ENCODE measurements around the gene LDB2.

GRCh38 chr4:16728849-16729248 is 169.6 kb downstream of the LDB2 start:
- no peak for TF ChIP-seq CTCF (conservative IDR thresholded peaks at IDR 0.05)
- TF ChIP-seq EZH2 (IDR thresholded peaks at IDR 0.05; ENCODE audit: low read depth), result no peak
